Mesothelial cell of epicardium (in vitro differentiated cells): ENCODE data around the gene CWC27. TPM values are rescaled to one million over a fixed set of nuclear protein-coding genes. Genes with fewer than 3 reads are reported as not detected.

ENCODE experiments used
- DNase-seq, 2 experiments: peaks; one replicate each; pipeline ENCODE4 v3.0.0; 2021; ENCODE audit warnings: low spot score in 2 of 2; ENCODE audit not compliant: unreplicated experiment in 2 of 2
- H3K27ac Mint-ChIP-seq: 2 replicates; pipeline ENCODE4 v1.8.0; 2021; ENCODE audit warnings: mixed read lengths
- H3K27me3 Mint-ChIP-seq: 2 replicates; pipeline ENCODE4 v1.8.0; 2021; ENCODE audit warnings: low read depth, mixed read lengths
- H3K36me3 Mint-ChIP-seq: 2 replicates; pipeline ENCODE4 v1.8.0; 2021; ENCODE audit warnings: mixed read lengths
- H3K4me1 Mint-ChIP-seq: 2 replicates; pipeline ENCODE4 v1.8.0; 2021; ENCODE audit warnings: mixed read lengths
- H3K4me3 Mint-ChIP-seq: 2 replicates; pipeline ENCODE4 v1.8.0; 2021; ENCODE audit warnings: mild to moderate bottlenecking, moderate library complexity, mixed read lengths
- H3K9me3 Mint-ChIP-seq: 2 replicates; pipeline ENCODE4 v1.8.0; 2021; ENCODE audit warnings: mixed read lengths
- total RNA-seq: library from RNA; stranded (reverse); gene quantifications from 3 replicates; pipeline ENCODE4 v1.2.1, GENCODE V29; 2021
- TF ChIP-seq, protein P1 (sequence below): fragments of 200-600 bp; sonication (generic); IDR thresholded peaks from one replicate; pipeline ENCODE4 v1.5.0; 2021; ENCODE audit warnings: antibody characterized with exemption; ENCODE audit not compliant: unreplicated experiment

Gene CWC27
- total RNA-seq, 1 donor from 2014 or later: 30.0 TPM

DNA sequence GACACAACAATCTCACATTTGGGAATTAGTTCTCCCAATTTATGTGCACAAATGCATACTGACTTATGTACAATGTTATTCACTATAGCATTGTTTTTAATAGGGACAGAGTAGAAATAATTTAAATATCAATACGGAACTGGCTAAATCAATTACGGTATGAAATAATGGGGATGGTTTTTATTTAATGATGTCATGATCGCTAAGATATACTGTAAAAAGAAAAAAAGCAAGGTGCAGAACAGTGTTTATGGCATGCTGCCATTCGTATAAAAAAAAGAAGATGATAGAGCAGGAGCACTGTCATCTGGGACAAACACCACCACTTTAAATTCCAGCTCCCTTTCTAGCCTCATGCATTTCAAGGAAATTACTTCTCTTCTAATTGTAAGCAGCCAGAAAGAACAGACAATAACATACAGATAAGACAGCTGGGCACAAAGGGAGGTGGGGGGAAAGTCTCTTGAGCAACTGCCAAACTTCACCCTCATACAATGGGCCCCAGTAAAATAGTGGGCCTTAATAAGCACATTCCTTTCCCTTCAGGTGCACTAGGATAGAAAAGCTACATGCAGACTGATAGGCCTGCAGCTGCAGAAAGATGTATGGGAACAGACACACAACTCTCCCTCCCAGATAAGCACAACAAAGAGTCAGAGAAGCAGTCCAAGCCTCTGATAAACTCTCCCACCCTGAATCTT is 8.6 kb upstream of the CWC27 start:
- peak overlapping the region; percentile 72 for H3K27ac Mint-ChIP-seq
- DNase-seq: no peak
- H3K36me3 Mint-ChIP-seq: peaks cover 6% of the 10 kb centered on the region

DNA sequence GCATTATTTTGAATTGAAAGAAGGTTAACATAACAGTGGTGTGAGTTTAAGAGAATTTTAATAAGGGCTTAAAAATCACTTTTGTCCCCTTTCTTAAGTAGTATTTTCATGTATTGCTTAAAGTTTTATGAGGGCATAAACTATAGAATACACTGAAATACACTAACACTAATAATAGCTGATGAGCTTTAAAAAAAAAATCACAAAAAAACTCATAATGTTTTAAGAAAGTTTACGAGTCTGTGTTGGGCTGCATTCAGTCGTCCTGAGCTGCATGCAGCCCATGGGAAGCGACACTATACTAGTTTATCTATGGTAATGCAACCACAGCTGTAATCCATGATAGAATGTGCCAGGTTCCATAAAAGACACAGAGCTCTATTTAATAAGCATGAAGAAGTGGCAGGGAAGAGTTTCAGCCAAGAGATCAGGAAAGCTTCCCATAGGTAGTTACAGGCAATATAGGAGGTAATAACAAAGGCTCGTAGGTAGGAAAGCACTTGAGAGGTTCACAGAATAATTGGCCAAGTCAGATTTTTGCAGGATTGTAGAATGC is 4.7 kb upstream of the CWC27 start:
- Mint-ChIP-seq H3K9me3 (no peaks in the 10 kb centered on the region), H3K36me3 (peaks cover 7% of the 10 kb centered on the region), H3K27me3 (no peaks in the 10 kb centered on the region), H3K4me1 (peaks cover 28% of the 10 kb centered on the region), H3K4me3 (no peak overlapping the region), H3K27ac (no peak overlapping the region)
- TF ChIP-seq, protein P1, sequence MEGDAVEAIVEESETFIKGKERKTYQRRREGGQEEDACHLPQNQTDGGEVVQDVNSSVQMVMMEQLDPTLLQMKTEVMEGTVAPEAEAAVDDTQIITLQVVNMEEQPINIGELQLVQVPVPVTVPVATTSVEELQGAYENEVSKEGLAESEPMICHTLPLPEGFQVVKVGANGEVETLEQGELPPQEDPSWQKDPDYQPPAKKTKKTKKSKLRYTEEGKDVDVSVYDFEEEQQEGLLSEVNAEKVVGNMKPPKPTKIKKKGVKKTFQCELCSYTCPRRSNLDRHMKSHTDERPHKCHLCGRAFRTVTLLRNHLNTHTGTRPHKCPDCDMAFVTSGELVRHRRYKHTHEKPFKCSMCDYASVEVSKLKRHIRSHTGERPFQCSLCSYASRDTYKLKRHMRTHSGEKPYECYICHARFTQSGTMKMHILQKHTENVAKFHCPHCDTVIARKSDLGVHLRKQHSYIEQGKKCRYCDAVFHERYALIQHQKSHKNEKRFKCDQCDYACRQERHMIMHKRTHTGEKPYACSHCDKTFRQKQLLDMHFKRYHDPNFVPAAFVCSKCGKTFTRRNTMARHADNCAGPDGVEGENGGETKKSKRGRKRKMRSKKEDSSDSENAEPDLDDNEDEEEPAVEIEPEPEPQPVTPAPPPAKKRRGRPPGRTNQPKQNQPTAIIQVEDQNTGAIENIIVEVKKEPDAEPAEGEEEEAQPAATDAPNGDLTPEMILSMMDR: no peak
- DNase-seq: no peak

More for the DNA sequence above, 8.6 kb upstream of the CWC27 start:
- Mint-ChIP-seq H3K27me3 (no peaks in the 10 kb centered on the region), H3K4me1 (peaks cover 16% of the 10 kb centered on the region), H3K4me3 (no peak overlapping the region), H3K9me3 (peaks cover 3% of the 10 kb centered on the region)
- TF ChIP-seq, protein P1: no peak

DNA sequence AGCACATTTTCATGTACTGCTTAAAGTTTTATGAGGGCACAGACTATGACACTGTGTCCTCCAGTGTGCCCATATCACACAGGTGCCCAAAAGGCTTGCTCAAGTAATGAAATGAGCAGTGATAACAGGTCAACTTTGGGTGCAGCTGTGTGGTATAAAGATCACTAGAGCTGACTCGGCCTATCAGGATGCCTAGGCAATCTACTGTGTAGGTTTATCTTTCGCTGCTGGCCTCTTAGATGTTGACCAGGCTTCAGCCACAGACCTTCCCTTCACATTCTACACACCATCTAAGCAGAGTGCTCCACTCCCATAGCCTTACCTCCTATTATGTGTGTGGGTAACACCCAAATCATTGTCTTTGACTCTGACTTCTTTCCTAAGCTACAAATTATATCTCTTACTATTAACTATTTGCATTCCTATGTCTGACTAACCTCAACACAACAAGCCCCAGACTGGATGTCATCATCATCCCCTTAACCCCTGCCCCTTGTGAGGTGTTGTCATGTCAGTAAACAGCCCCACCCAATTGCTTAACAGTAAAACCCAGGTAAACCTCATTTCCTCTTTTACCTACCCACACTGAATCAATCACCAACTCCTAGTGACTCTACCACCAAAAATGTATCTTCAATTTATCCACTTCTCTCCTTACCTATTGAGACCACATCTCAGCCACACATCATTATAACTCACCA is 2.8 kb upstream of the CWC27 start:
- DNase-seq: no peak
- TF ChIP-seq, protein P1: no peak
- Mint-ChIP-seq H3K9me3 (no peaks in the 10 kb centered on the region), H3K27me3 (no peaks in the 10 kb centered on the region), H3K27ac (peak overlapping the region; percentile 13), H3K4me3 (no peak overlapping the region), H3K36me3 (peaks cover 7% of the 10 kb centered on the region), H3K4me1 (peaks cover 26% of the 10 kb centered on the region)

DNA sequence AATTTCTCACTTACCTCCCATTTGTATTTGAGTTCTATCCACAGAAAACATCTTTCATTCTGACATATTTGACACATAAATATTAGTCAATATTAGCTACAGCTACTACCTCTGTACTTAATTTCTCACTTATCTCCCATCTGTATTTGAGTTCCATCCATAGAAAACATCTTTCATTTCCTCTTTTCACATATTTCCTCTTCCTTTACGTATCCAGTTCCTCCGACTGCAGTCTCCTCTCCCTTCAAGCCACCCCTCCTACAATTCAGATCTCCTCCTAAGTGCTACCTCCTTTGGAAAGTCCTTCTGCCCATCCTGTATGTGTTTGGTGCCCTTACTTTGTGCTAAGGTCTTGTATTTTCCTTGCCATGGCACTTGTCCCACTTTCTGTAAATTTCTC is 1.8 kb upstream of the CWC27 start:
- no peak for DNase-seq
- Mint-ChIP-seq H3K27ac (peak overlapping the region; percentile 100), H3K4me3 (peak overlapping the region; percentile 99), H3K36me3 (peaks cover 7% of the 10 kb centered on the region), H3K27me3 (no peaks in the 10 kb centered on the region), H3K9me3 (no peaks in the 10 kb centered on the region), H3K4me1 (peaks cover 24% of the 10 kb centered on the region)
- TF ChIP-seq, protein P1: no peak

DNA sequence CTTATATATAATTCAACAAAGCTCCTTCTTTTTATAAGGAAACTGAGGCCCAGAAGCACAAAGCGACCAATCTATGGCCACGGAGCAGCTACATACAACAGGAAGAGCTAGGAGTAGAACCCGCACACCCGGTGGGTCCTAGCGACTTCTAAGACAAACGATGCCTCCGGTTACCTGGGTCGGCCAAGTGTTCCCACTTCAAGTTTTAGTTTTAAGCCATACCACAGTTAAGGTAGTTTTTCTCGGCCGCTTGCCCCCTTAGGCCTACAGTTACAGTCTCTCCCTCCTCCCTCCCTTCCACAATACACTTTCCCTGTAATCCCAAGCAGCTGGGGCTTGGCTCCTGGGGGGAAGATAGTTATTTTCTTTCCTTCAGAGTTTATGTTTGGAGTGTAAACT is 772 bp upstream of the CWC27 start:
- Mint-ChIP-seq H3K27me3 (no peaks in the 10 kb centered on the region), H3K27ac (peak overlapping the region; percentile 100), H3K4me3 (peak overlapping the region; percentile 99), H3K9me3 (no peaks in the 10 kb centered on the region), H3K36me3 (peaks cover 7% of the 10 kb centered on the region), H3K4me1 (peaks cover 24% of the 10 kb centered on the region)
- TF ChIP-seq, protein P1: no peak
- peak in 1 of 2 experiments; percentile 39 for DNase-seq
